ENCODE data around the gene ZC3H15.

DNA sequence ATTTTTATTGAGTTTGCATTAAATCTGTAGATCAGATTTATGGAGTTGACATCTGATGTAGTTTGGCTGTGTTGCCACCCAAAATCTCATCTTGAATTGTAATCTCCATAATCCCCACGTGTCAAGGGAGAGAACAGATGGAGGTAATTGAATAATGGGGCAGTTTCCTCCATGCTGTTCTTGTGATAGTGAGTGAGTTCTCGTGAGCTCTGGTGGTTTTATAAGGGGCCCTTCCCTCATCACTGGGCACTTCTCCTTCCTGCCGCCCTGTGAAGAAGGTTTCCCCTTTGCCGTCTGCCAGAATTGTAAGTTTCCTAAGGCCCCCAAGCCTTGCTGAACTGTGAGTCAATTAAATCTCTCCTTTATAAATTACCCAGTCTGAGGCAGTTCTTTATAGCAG is 32.2 kb downstream of the ZC3H15 start:
- TF ChIP-seq, protein P1, sequence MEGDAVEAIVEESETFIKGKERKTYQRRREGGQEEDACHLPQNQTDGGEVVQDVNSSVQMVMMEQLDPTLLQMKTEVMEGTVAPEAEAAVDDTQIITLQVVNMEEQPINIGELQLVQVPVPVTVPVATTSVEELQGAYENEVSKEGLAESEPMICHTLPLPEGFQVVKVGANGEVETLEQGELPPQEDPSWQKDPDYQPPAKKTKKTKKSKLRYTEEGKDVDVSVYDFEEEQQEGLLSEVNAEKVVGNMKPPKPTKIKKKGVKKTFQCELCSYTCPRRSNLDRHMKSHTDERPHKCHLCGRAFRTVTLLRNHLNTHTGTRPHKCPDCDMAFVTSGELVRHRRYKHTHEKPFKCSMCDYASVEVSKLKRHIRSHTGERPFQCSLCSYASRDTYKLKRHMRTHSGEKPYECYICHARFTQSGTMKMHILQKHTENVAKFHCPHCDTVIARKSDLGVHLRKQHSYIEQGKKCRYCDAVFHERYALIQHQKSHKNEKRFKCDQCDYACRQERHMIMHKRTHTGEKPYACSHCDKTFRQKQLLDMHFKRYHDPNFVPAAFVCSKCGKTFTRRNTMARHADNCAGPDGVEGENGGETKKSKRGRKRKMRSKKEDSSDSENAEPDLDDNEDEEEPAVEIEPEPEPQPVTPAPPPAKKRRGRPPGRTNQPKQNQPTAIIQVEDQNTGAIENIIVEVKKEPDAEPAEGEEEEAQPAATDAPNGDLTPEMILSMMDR (IDR thresholded peaks at IDR 0.05): no peak
- TF ChIP-seq POLR2A (IDR thresholded peaks at IDR 0.05): no peak

All from right lobe of liver (tissue), 4 donors.